Mononuclear cell (primary cell): ENCODE results near the gene CPA4. TPM values are rescaled to one million over a fixed set of nuclear protein-coding genes. Genes with fewer than 3 reads are reported as not detected.

Experiments
- H3K27me3 ChIP-seq: 2 replicates; pipeline ENCODE4 v1.6.0; 2011; ENCODE audit warnings: low read length, control low read depth; ENCODE audit not compliant: insufficient read depth
- H3K4me1 ChIP-seq: 2 replicates; pipeline ENCODE4 v1.5.1; 2011; ENCODE audit warnings: mild to moderate bottlenecking, low read length, control low read depth; ENCODE audit not compliant: insufficient read depth
- H3K4me3 ChIP-seq: 2 replicates; pipeline ENCODE4 v1.5.1; 2011; ENCODE audit warnings: mild to moderate bottlenecking, low read length, moderate library complexity
- H3K9me3 ChIP-seq: 2 replicates; pipeline ENCODE4 v1.5.1; 2011; ENCODE audit warnings: low read depth, mild to moderate bottlenecking, control low read depth, low read length
- total RNA-seq: library from RNA; depleted of rRNA; stranded (reverse); fragments of >200 nt; gene quantifications from one replicate; pipeline ENCODE4 v1.2.3, GENCODE V29; 2012

Gene CPA4
- total RNA-seq, 1 donor: 0.21 TPM

DNA sequence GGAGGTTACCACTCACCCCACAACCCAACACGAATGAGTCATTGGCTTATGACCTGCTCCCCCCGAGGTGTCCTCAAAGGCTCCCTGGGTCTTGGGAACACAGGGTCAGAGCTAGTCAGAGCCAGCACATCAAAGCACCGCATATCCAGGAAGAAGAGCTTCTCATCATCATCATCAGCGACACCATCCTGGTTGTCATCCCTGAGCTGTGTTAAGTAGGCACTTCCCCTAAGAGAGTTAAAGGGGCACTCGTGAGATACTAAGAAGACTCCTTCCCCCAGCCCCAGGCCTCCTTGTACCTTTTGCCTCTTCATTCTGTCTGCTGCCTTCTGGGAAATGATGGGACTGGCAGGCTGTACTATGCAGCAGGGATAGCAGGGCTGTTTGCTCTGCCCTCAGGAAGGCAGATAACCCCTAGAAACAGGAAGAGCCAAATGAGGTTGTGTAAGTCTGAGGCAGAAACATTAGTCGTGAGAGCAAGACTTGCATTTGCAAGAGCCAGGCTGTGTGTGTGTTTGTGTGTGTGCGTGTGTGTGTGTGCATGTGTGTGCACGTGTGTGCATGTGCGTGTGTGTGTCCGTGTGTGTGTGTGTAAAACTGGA is 76.2 kb downstream of the CPA4 start:
- Histone ChIP-seq H3K4me3 (no peak overlapping the region), H3K4me1 (peaks cover 19% of the 10 kb centered on the region), H3K9me3 (no peaks in the 10 kb centered on the region), H3K27me3 (no peaks in the 10 kb centered on the region)

DNA sequence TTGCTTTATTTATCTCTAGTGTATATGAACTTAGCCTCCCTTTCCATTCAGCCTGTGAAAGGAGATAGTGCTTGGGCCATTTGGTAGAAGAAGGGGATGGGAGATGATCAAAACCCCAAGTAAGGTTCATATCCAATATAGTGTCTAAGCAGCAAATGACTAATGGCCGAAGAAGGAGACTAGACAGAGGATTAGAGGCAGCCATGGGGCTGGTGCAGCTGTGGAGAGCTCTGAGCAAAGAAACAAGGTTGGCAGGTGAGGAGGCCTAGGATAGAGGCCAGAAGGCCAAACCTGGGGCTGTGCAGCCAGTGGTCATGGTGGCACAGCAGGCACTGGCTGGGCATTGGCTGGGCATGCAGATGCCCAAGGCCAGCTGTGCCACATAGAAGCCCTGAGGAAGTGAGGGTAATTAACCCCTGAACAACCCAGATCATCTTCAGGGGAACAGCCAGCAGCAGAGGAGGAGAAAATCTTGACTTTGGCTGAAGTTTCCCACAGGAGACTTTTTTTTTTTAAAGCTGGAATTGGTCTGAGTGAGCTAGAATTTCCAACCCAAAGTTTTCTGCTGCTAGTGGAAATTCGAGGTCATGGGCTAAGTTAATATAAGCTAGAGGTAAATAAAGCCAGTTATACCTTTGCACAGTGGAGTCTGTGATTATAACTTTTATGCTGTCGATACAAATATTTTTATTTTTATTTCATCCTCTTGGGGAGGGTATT is 77.0 kb downstream of the CPA4 start:
- peaks cover 19% of the 10 kb centered on the region for H3K4me1 ChIP-seq
- no peaks in the 10 kb centered on the region for H3K9me3 ChIP-seq
- no peak overlapping the region for H3K4me3 ChIP-seq
- H3K27me3 ChIP-seq: no peaks in the 10 kb centered on the region

DNA sequence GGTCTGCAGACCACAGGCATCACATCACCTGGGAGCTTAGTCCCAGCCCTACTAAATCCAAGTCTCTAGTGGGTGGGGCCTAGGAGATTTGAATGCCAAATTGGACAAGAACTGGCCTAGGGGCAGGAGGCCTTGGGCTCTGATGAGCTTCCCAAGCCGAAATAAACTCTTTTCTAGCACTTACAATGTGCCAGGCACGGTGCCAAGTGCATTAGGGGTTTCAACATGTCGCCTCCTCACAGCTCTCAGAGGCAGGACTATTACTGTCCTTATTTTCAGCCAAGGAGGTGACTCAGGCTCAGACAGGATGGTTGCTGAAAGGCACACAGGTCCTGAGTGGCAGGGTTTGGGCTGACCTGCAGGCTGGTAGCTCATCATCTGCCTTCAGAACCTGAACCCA is 78.1 kb downstream of the CPA4 start:
- no peaks in the 10 kb centered on the region for H3K27me3 ChIP-seq
- no peak overlapping the region for H3K4me3 ChIP-seq
- peaks cover 19% of the 10 kb centered on the region for H3K4me1 ChIP-seq
- H3K9me3 ChIP-seq: no peaks in the 10 kb centered on the region

DNA sequence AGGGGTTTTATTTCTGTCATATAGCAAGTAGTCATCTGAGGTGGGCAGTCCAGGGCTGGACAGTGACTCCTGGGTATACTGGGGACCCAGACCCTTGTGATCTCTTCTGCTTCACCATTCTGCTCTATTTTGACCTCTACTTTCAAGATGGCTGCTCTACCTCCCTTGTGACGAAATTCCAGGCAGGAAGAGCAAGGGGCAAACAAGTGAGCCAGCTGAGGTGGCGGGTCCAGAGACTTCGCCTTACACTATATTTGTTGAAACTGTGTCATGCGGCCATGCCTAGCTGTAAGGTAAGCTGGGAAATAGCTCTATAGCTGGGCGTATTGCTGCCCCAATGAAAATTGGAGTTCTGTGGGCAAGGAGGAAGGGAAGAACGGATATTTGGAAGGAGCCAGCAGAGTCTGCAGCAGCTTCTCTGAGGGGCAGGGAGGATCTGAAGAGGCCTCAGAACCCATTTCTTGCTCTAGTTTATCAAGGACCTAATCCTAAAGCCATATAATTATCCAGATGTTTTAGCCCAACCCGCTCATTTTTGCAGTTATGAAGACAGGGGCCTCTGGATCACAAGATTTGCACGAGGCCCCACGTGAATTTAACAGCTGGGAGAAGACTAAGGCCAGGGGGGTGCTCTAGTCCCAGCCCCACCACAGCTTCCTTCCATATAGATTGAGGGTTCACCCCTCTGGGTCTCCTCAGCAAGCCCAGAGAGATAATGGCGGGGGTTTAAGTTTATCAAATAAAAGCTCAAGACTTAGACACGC is 79.6 kb downstream of the CPA4 start:
- no peak overlapping the region for H3K4me3 ChIP-seq
- H3K4me1 ChIP-seq: peaks cover 13% of the 10 kb centered on the region
- H3K27me3 ChIP-seq: no peaks in the 10 kb centered on the region
- no peaks in the 10 kb centered on the region for H3K9me3 ChIP-seq

Other genes with a start within 250 kb of the CPA4 start
- 4.9 TPM for gene ZC3HC1, start 241.8 kb upstream of the CPA4 start, total RNA-seq
- gene KLHDC10, start 222.6 kb upstream of the CPA4 start, total RNA-seq: 12.4 TPM
- 16.2 TPM for gene TMEM209, start 87.8 kb upstream of the CPA4 start, total RNA-seq
- not detected for gene SSMEM1, start 85.3 kb upstream of the CPA4 start, total RNA-seq
- gene CPA2, start 26.3 kb upstream of the CPA4 start, total RNA-seq: not detected
- not detected for gene CPA5, start 51.7 kb downstream of the CPA4 start, total RNA-seq
- gene CPA1, start 87.3 kb downstream of the CPA4 start, total RNA-seq: not detected
- 1.9 TPM for gene CEP41, start 147.9 kb downstream of the CPA4 start, total RNA-seq
- gene MEST, start 198.9 kb downstream of the CPA4 start, total RNA-seq: 5.0 TPM